ENCODE measurements around the gene ABCC4.

The ABCC4 gene

GRCh38 chr13:95154413-95154886 lies 146.8 kb downstream of the ABCC4 start:
- no peaks in the 10 kb centered on the region for H3K27me3 ChIP-seq (ENCODE audit: control insufficient read depth, low read length)
- H4K20me1 ChIP-seq (ENCODE audit: control insufficient read depth, insufficient read depth, low read depth, low read length), result no peaks in the 10 kb centered on the region
- no peak overlapping the region for H3K4me2 ChIP-seq (ENCODE audit: low read length)
- H3K36me3 ChIP-seq (ENCODE audit: control insufficient read depth, low read length), result 0 out of 2 replicates have a peak, but pooled peaks cover 2% of the 10 kb centered on the region
- no peaks in the 10 kb centered on the region for H3K9me2 ChIP-seq (replicated peaks; ENCODE audit: control insufficient read depth, low read length)
- TF ChIP-seq CTCF (IDR thresholded peaks at IDR 0.05; ENCODE audit: low read depth, low read length, poor library complexity, severe bottlenecking), result no peak
- TF ChIP-seq EZH2phosphoT487 (IDR thresholded peaks at IDR 0.05; ENCODE audit: borderline replicate concordance, low read length), result no peak
- no peak overlapping the region for H3K4me3 ChIP-seq (ENCODE audit: low read length)
- H3K4me1 ChIP-seq (ENCODE audit: control insufficient read depth, low read length), result no peaks in the 10 kb centered on the region
- H3F3A ChIP-seq (ENCODE audit: control insufficient read depth, insufficient read depth), result no peaks in the 10 kb centered on the region
- no peaks in the 10 kb centered on the region for H3K79me2 ChIP-seq (ENCODE audit: control insufficient read depth, low read length)
- no peaks in the 10 kb centered on the region for H3K9me3 ChIP-seq (ENCODE audit: control insufficient read depth, insufficient read depth, low read length)
- no peak overlapping the region for H3K27ac ChIP-seq (ENCODE audit: low read depth, low read length)

- Histone ChIP-seq H3K4me1 (ENCODE audit: control insufficient read depth, low read length) (no peaks in the 10 kb centered on the region), H3K4me3 (ENCODE audit: low read length) (no peak overlapping the region), H3K27me3 (ENCODE audit: control insufficient read depth, low read length) (no peaks in the 10 kb centered on the region), H3K36me3 (ENCODE audit: control insufficient read depth, low read length) (no peaks in the 10 kb centered on the region), H3K79me2 (ENCODE audit: control insufficient read depth, low read length) (no peaks in the 10 kb centered on the region), H3F3A (ENCODE audit: control insufficient read depth, insufficient read depth) (no peaks in the 10 kb centered on the region), H3K9me2 (replicated peaks; ENCODE audit: control insufficient read depth, low read length) (no peaks in the 10 kb centered on the region), H3K27ac (ENCODE audit: low read depth, low read length) (no peak overlapping the region), H3K9me3 (ENCODE audit: control insufficient read depth, insufficient read depth, low read length) (no peaks in the 10 kb centered on the region), H3K4me2 (ENCODE audit: low read length) (no peak overlapping the region), H4K20me1 (ENCODE audit: control insufficient read depth, insufficient read depth, low read depth, low read length) (no peaks in the 10 kb centered on the region)
- TF ChIP-seq EZH2phosphoT487 (IDR thresholded peaks at IDR 0.05; ENCODE audit: borderline replicate concordance, low read length) (no peak), CTCF (IDR thresholded peaks at IDR 0.05; ENCODE audit: low read depth, low read length, poor library complexity, severe bottlenecking) (no peak)
Observed at GRCh38 chr13:95153647-95154412, 147.4 kb downstream of the ABCC4 start.

- Histone ChIP-seq H3K4me2 (ENCODE audit: low read length) (no peak overlapping the region), H3K27me3 (ENCODE audit: control insufficient read depth, low read length) (no peaks in the 10 kb centered on the region), H3K36me3 (ENCODE audit: control insufficient read depth, low read length) (no peaks in the 10 kb centered on the region), H4K20me1 (ENCODE audit: control insufficient read depth, insufficient read depth, low read depth, low read length) (no peaks in the 10 kb centered on the region), H3K4me3 (ENCODE audit: low read length) (no peak overlapping the region), H3K79me2 (ENCODE audit: control insufficient read depth, low read length) (no peaks in the 10 kb centered on the region), H3F3A (ENCODE audit: control insufficient read depth, insufficient read depth) (no peaks in the 10 kb centered on the region), H3K9me2 (replicated peaks; ENCODE audit: control insufficient read depth, low read length) (no peaks in the 10 kb centered on the region), H3K9me3 (ENCODE audit: control insufficient read depth, insufficient read depth, low read length) (no peaks in the 10 kb centered on the region), H3K27ac (ENCODE audit: low read depth, low read length) (no peak overlapping the region), H3K4me1 (ENCODE audit: control insufficient read depth, low read length) (no peaks in the 10 kb centered on the region)
- TF ChIP-seq CTCF (IDR thresholded peaks at IDR 0.05; ENCODE audit: low read depth, low read length, poor library complexity, severe bottlenecking) (no peak), EZH2phosphoT487 (IDR thresholded peaks at IDR 0.05; ENCODE audit: borderline replicate concordance, low read length) (no peak)
Observed at GRCh38 chr13:95151942-95152587, 149.2 kb downstream of the ABCC4 start.
